OCI-LY3 (cell line): ENCODE measurements around the gene FER1L5.

Experiments used
- H2AFZ ChIP-seq: fragments of 200-600, 300-600 bp; shearing (Covaris generic); 2 replicates; pipeline ENCODE4 v1.6.0; 2014; ENCODE audit warnings: antibody characterized with exemption, low read depth, low read length
- H3K27ac ChIP-seq: fragments of 200-600, 300-600 bp; sonication (generic); 2 replicates; pipeline ENCODE4 v1.5.1; 2014; ENCODE audit warnings: mild to moderate bottlenecking, low read length, moderate library complexity, mixed read lengths
- H3K27me3 ChIP-seq: fragments of 200-600, 300-600 bp; sonication (generic); 2 replicates; pipeline ENCODE4 v1.6.1; 2014; ENCODE audit warnings: low read depth, low read length, mixed read lengths
- H3K36me3 ChIP-seq: fragments of 200-600, 300-600 bp; sonication (generic); replicated peaks from 2 replicates; pipeline ENCODE3; 2014; ENCODE audit warnings: low read depth, low read length, mixed read lengths
- H3K4me1 ChIP-seq: fragments of 300-600, 200-600 bp; sonication (generic); 2 replicates; pipeline ENCODE4 v1.6.1; 2014; ENCODE audit warnings: low read length, mixed read lengths
- H3K4me2 ChIP-seq: fragments of 200-600, 300-600 bp; sonication (generic); 2 replicates; pipeline ENCODE4 v1.6.1; 2014; ENCODE audit warnings: low read length, mixed read lengths
- H3K4me3 ChIP-seq: fragments of 300-600, 200-600 bp; sonication (generic); 2 replicates; pipeline ENCODE4 v1.5.1; 2014; ENCODE audit warnings: antibody characterized with exemption, mild to moderate bottlenecking, low read length, moderate library complexity
- H3K79me2 ChIP-seq: fragments of 300-600, 200-600 bp; shearing (Covaris generic); 2 replicates; pipeline ENCODE4 v1.6.1; 2014; ENCODE audit warnings: mild to moderate bottlenecking, low read length, mixed read lengths
- H3K9ac ChIP-seq: fragments of 300-600, 200-600 bp; shearing (Covaris generic); 2 replicates; pipeline ENCODE4 v1.6.0; 2014; ENCODE audit warnings: mild to moderate bottlenecking, low read length, moderate library complexity
- H3K9me3 ChIP-seq: fragments of 200-600, 300-600 bp; shearing (Covaris generic); 2 replicates; pipeline ENCODE4 v1.6.1; 2014; ENCODE audit warnings: low read length, mixed read lengths; ENCODE audit not compliant: insufficient read depth
- H4K20me1 ChIP-seq: fragments of 200-600, 300-600 bp; sonication (generic); 2 replicates; pipeline ENCODE4 v1.6.1; 2016; ENCODE audit warnings: low read length, mixed read lengths; ENCODE audit not compliant: insufficient read depth
- EZH2phosphoT487 ChIP-seq: fragments of 200-600 bp; shearing (Covaris generic); IDR thresholded peaks from 2 replicates; pipeline ENCODE4 v1.6.1; 2018; ENCODE audit warnings: antibody characterized with exemption, mixed run types, low read depth
- TF ChIP-seq, protein P1 (sequence below): fragments of 200-600, 300-600 bp; sonication (generic); IDR thresholded peaks from 2 replicates; pipeline ENCODE4 v1.5.1; 2014; ENCODE audit warnings: antibody characterized with exemption, low read length, low read depth

FER1L5 gene

DNA sequence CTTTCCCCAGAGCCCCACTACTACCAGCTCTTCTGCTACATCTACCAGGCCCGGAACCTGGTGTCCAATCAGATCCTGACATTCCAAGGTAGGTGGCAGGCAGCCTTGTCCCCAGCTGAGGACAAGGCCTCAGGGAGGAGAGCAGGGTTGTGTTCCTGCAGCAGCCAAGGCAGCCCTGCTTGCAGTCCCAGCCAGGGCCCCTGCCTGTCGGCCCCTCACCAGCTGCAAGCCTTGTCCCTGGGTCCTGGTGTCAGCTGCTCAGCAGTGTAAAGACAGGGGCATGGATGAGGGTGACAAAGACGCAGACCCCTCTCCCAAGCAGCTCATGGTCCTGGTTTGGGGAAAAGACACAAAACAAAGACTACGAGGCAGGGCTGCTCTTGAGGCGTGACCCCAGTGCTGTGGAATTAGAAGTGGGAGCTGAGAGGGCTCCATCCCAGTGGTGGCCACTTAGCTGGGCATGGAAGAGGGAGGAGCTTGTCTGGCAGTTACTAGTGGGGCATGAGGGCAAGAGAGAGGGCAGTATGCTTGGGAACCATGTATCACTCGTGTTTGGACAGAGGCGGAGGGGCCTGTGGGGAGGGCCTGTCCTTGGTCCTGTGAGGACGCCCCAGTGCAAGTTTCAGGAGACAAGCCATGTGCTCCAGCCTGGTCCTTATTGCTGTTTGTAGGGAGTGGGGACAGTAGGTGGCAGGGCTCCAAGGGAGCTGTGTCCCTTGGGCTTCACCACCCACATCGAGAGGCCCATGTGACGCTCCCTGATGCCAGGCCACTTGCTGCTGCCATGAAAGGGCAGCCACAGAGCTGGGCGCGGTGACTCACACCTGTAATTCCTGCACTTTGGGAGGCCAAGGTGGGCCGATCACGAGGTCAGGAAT lies 49.8 kb downstream of the FER1L5 start:
- Histone ChIP-seq H3K9me3 (no peaks in the 10 kb centered on the region), H3K79me2 (no peaks in the 10 kb centered on the region), H3K9ac (no peak overlapping the region), H3K4me3 (no peak overlapping the region), H3K4me2 (no peak overlapping the region), H3K27ac (no peak overlapping the region), H4K20me1 (no peaks in the 10 kb centered on the region), H2AFZ (no peak overlapping the region), H3K36me3 (no peaks in the 10 kb centered on the region), H3K4me1 (no peaks in the 10 kb centered on the region), H3K27me3 (no peaks in the 10 kb centered on the region)
- TF ChIP-seq EZH2phosphoT487: no peak
- TF ChIP-seq, protein P1, sequence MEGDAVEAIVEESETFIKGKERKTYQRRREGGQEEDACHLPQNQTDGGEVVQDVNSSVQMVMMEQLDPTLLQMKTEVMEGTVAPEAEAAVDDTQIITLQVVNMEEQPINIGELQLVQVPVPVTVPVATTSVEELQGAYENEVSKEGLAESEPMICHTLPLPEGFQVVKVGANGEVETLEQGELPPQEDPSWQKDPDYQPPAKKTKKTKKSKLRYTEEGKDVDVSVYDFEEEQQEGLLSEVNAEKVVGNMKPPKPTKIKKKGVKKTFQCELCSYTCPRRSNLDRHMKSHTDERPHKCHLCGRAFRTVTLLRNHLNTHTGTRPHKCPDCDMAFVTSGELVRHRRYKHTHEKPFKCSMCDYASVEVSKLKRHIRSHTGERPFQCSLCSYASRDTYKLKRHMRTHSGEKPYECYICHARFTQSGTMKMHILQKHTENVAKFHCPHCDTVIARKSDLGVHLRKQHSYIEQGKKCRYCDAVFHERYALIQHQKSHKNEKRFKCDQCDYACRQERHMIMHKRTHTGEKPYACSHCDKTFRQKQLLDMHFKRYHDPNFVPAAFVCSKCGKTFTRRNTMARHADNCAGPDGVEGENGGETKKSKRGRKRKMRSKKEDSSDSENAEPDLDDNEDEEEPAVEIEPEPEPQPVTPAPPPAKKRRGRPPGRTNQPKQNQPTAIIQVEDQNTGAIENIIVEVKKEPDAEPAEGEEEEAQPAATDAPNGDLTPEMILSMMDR: no peak

DNA sequence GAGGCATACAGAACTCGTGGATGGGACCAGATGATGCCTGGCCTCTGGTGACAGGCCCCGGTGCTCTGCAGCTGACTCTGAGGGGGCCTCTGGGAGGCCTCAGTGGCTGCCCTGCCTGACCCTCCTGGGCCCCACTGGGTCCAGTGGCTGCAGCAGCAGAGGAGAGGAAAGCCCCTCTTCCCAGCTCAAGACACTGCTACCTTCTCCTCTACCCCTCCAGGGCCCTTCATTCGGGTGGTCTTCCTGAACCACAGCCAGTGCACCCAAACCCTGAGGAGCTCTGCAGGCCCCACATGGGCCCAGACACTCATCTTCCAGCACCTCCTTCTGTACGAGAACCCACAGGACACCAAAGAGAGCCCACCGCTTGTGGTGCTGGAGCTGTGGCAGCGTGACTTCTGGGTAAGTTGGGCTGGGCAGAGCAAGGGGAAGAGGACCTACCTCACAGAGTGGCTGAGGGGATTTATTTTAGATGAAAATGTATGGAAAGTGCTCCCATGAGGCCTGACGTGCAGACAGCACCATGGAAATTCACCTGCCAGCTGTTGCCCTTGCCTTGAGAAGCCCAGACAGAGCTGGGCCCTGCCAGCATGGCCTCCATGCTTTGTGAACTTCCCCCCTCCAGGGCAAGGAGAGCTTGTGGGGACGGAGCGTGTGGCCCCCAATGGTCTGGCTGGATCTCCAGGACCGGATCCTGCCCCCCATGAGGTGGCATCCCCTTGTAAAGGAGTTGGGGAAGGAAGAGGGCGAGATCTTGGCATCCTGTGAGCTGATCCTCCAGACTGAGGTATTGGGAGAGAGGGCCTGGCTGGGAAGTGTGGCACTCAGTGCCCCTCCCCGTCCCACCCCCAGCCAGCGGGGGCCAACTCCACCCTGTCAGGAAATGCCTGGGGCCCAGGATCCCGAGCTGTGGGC lies 51.0 kb downstream of the FER1L5 start:
- no peak for TF ChIP-seq EZH2phosphoT487

DNA sequence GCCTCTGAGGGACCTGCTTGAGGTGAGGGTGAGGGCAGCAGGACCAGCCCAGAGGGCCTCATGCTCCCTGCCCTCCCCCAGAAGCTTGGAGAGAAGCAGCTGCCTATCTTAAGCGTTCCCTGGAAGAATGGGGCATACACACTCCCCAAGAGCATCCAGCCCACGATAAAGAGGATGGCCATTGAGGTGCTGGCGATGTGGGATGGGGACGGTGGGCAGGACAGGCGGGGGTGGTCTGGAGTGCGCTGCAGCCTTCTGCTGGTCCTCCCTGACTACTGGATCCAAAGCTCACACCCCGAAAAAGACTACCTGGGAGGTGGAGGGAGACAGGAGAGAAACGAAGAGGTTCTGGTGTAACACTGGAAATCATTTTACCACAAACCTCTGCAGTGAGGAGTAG lies 51.7 kb downstream of the FER1L5 start:
- no peak overlapping the region for H3K4me3 ChIP-seq
- TF ChIP-seq EZH2phosphoT487: no peak
- no peaks in the 10 kb centered on the region for H3K36me3 ChIP-seq
- no peak overlapping the region for H3K9ac ChIP-seq
- no peaks in the 10 kb centered on the region for H4K20me1 ChIP-seq
- H2AFZ ChIP-seq: no peak overlapping the region
- H3K27me3 ChIP-seq: no peaks in the 10 kb centered on the region
- H3K4me1 ChIP-seq: no peaks in the 10 kb centered on the region
- no peaks in the 10 kb centered on the region for H3K9me3 ChIP-seq
- no peaks in the 10 kb centered on the region for H3K79me2 ChIP-seq
- H3K27ac ChIP-seq: no peak overlapping the region
- no peak overlapping the region for H3K4me2 ChIP-seq

More for the DNA sequence above, 51.0 kb downstream of the FER1L5 start:
- Histone ChIP-seq H3K4me3 (no peak overlapping the region), H3K4me1 (no peaks in the 10 kb centered on the region), H2AFZ (no peak overlapping the region), H3K9ac (no peak overlapping the region), H3K9me3 (no peaks in the 10 kb centered on the region), H4K20me1 (no peaks in the 10 kb centered on the region), H3K79me2 (no peaks in the 10 kb centered on the region), H3K27ac (no peak overlapping the region), H3K4me2 (no peak overlapping the region), H3K27me3 (no peaks in the 10 kb centered on the region), H3K36me3 (no peaks in the 10 kb centered on the region)

DNA sequence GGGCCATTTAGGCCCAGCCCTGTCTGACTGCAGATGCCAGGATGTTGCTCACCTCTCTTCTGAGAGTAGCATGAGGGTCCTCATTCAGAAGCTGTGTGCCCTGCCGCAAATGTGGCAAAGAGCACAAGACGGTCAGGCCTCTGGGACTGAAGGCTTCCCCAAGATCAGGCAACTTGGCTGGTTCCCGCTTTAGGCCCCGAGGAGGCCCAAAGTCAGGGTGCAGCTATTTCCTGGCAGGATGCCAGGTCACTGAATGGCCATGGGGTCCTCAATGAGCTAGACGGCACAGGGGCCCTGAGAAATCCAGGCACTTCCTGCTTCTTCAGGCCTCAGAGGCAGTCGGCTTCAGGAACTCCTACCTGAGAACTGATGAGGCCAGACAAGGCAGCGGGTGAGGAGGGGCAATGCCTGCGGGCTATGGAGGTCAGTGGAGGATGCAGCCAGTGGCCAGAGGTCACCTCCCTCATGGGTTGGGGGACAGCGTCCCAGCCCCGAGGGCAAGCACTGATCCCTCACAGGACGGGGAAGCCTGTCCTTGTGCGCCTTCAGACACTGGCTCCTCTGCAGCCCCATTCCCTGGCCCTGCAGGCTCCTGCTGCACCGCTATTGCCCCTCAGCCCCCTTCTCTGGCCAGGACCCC lies 52.4 kb downstream of the FER1L5 start:
- Histone ChIP-seq H4K20me1 (no peaks in the 10 kb centered on the region; the same call in 1 of the 2 replicates), H3K9ac (no peak overlapping the region), H2AFZ (no peak overlapping the region), H3K27me3 (no peaks in the 10 kb centered on the region), H3K4me2 (no peak overlapping the region), H3K4me1 (no peaks in the 10 kb centered on the region), H3K36me3 (no peaks in the 10 kb centered on the region), H3K4me3 (no peak overlapping the region), H3K9me3 (no peaks in the 10 kb centered on the region), H3K27ac (no peak overlapping the region), H3K79me2 (no peaks in the 10 kb centered on the region)
- TF ChIP-seq EZH2phosphoT487: no peak

DNA sequence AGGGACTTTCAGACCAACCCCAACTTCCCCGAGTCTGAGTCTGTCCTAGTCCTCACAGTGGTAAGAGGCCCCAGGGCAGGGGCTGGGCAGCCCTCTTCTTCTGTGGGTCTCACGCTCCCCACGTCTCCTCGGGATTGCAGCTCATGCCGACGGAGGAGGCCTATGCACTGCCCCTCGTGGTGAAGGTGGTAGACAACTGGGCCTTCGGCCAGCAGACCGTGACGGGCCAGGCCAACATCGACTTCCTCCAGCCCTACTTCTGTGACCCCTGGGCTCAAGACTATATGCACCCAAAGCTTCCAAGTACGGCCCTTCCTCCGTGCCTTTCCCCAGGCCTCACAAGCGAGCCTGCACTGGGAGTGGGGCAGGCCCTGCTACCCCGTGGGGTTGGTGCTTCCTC lies 53.0 kb downstream of the FER1L5 start:
- H3K27me3 ChIP-seq: no peaks in the 10 kb centered on the region
- H3K4me2 ChIP-seq: no peak overlapping the region
- H3K4me3 ChIP-seq: no peak overlapping the region
- no peak overlapping the region for H3K27ac ChIP-seq
- no peaks in the 10 kb centered on the region; the same call in 1 of the 2 replicates for H4K20me1 ChIP-seq
- H3K9me3 ChIP-seq: no peaks in the 10 kb centered on the region
- no peaks in the 10 kb centered on the region for H3K4me1 ChIP-seq
- H3K36me3 ChIP-seq: no peaks in the 10 kb centered on the region
- H2AFZ ChIP-seq: no peak overlapping the region
- no peak overlapping the region for H3K9ac ChIP-seq
- H3K79me2 ChIP-seq: no peaks in the 10 kb centered on the region
- no peak for TF ChIP-seq EZH2phosphoT487
- TF ChIP-seq, protein P1: no peak
